ENCODE data around the gene BIRC7.

- no peak for TF ChIP-seq CTCF (conservative IDR thresholded peaks at IDR 0.05; ENCODE audit: low read depth, low read length)
- TF ChIP-seq RAD21 (IDR thresholded peaks at IDR 0.05; ENCODE audit: low read length): no peak
- no peak for TF ChIP-seq MAFK (IDR thresholded peaks at IDR 0.05; ENCODE audit: low read depth, low read length)
- TF ChIP-seq FOS (IDR thresholded peaks at IDR 0.05; ENCODE audit: low read depth, low read length): no peak
- no peak for TF ChIP-seq POLR2A (IDR thresholded peaks at IDR 0.05; ENCODE audit: low read depth, low read length)
Observed at GRCh38 chr20:63247671-63248228, 12.0 kb downstream of the BIRC7 start.

Measured in IMR-90 (cell line).